Hematopoietic multipotent progenitor cell treated with erythropoietin and hydrocortisone succinate and interleukin-3 and kit ligand, for 4 days (in vitro differentiated cells): Measurements from ENCODE around the gene PTPRU.
"Not testable (repeated sequence)": the region's sequence is repeated elsewhere in the genome, so short reads cannot be mapped to it uniquely, and the experiment has no call there.

Source experiments
- DNase-seq: peaks from one replicate; pipeline ENCODE4 v3.0.0-alpha.2; 2015

Gene PTPRU

DNA sequence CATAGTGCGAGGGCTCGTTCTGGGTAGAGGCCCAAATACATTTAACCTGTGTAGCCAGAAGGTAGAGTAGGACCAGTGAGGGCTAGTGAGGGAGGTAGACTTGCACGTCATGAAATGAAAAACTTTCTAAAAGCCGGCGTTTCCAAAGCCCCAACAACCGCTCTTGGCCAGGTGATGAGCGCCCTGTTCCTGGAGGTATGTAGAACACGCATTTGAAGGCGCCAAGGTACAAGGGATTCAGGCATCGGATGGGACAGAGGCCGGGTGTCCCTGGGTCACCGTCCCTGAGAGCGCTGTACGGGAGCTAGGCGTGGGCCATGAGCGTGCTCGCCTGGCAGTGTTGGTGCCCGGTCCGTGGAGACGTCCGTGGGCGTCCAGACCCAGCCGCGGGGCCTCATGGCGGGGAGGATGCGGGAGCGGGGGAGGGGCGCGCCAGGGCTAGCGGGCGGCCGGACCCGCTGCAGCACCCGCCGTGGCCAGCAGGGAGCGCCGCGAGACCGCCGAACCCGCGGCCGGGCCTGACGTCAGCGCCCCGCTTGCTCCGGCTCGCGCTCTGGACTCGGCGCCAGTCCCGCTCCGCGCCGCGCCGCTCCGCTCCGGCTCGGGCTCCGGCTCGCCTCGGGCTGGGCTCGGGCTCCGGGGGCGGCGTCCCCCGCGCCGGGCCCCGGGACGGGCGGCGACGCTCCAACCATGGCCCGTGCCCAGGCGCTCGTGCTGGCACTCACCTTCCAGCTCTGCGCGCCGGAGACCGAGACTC lies at the start of gene PTPRU:
Gene PTPRU, plus strand, starts transcription at position 568 of the 757 bp plus-strand sequence. Its CDS starts 123 bp downstream, at position 691.
- peak; percentile 82 for DNase-seq

DNA sequence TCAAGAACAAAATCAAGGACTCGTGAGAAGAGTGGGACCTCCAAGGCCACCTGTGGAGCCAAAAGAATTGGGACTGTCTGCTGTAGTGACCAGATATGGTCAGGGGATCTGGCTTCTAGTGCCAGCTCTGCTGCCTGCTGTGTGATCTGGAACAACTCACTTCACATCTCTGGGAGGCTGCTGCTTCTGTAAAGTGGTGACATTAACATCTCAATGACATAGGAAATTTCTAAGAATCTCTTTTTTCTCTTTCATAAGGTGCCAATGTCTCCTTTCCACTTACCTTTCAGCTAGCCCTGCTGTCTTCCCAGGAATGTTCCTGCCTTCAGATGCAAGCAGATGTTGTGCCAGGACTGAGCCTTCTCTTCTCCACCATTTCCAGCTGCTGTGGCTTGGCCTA lies 49.6 kb upstream of the PTPRU start:
- DNase-seq, result no peak

DNA sequence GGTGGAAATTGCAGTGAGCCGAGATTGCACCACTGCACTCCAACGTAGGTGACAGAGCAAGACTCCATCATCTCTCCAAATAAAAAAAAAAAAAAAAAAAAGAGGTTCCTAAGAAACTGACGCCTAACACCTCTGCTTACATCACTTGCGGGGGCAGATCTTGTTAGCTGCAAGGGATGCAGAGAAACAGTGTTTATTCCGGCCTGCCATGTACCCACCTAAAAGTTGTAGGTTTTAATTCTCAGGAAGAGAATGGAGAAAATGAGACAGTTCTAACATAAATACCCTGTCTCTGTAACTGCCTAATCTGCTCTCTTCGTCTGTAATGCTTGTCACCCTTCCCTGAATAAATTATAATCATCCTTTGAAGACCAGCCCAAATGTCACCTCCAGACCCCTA lies 45.6 kb upstream of the PTPRU start:
- no peak for DNase-seq

DNA sequence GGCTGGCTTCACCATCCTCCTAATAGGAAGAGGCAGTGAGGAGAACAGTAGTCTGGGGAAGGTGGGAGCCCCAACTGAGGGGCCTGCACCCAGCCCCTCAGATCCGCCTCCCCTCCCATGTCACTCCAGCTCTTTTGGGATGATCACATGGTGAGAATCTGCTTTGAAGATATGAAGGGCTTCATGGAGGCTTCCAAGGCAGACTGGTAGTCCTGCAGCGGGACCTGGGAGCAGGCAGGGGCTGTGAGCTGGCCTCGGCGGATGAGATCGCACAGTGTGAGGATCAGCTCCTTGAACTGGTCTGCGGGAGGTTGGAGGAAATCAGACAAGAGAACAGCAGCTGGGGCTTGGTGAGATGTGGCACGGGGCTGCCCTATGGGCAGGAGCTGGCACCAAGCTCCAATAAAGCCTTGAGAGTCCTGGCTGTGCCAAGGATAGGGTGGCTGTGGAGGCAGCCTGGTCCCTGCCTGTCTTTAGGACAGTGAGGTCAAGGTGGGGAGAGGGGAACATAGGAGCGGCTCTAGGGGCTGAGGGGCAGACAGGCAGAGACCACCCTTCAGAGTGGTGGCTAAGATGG lies 42.4 kb upstream of the PTPRU start:
- DNase-seq, result no peak

DNA sequence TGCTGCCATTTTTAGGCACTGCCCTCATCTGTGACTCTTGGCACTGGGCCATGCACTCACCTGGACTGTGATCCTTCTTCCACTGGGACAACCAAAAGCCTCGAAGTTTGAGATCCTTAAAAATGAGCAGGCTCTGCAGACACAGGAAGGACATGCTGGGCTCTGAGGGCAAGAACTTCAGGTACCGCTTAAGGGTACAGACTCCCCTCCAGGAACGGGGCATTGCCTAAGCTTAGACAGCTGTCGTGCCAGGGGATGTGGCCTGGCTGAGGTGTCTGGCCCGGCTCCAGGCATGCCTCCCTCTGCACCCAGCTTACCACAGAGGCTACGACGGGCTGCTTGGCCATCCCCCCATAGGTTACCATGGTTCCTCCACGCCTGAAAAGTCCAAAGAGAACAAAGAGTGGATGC lies 40.4 kb upstream of the PTPRU start:
- peak; percentile 87 for DNase-seq

DNA sequence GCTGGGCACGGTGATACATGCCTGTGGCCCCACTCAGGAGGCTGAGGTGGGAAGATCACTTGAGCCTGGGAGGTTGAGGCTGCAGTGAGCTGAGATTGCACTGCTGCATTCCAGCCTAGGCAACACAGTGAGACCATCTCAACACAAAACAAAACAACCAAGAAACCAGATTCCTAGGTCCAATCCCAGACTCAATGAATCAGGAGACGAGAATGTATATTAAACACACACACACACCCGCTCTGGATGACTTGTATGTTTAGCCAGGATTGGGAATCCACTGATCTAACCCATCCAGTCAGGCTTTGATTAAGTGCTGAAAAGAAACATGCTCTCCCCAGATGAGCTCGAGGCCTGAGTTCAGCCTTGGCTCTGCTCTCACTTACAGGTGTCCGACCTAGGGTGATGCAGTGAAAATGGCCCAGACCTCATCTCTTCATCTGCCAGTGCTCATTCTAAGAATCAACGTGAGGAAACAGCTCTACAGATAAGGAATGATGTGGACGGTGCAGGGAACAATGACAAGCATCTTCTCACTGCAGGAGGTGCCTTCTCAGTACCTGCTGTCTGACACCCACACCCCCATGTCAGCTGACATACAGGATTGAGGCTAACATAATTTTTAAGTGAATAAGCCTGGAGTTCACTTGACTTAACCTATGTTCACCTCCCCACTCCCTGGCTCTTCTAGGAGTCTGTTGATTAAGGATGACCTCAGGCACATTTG lies 39.3 kb upstream of the PTPRU start:
- DNase-seq, result no peak

DNA sequence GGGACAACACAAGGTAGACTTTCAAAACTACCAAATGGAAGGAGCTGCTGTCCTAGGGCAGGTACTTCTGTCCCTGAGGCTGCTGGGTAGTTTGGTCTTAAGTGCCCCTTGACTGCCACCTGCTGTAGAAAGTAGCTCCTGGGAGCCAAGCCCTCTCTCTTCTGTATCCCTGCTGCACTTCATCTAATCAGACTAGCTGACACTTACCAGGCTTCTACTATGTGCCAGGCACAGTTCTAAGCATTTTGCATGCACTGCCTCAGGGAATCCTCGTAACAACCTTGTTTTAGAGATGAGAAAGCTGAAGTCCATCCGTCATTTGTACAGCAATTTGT lies 38.8 kb upstream of the PTPRU start:
- peak; percentile 82 for DNase-seq

DNA sequence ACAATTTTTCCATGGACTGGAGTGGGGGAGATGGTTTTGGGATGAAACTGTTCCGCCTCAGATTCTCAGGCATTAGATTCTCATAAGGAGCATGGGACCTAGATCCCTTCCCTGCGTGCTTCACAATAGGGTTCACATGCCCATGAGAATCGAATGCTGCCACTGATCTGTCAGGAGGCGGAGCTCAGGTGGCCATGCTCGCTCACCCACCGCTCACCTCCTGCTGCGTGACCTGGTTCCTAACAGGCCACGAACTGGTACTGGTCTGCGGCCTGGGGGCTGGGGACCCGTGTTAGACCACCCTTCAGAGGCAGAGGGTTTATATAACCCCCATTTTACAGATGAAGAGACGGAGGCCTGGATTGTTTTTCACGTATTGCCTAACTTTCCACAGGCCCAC lies 38.3 kb upstream of the PTPRU start:
- no peak for DNase-seq

DNA sequence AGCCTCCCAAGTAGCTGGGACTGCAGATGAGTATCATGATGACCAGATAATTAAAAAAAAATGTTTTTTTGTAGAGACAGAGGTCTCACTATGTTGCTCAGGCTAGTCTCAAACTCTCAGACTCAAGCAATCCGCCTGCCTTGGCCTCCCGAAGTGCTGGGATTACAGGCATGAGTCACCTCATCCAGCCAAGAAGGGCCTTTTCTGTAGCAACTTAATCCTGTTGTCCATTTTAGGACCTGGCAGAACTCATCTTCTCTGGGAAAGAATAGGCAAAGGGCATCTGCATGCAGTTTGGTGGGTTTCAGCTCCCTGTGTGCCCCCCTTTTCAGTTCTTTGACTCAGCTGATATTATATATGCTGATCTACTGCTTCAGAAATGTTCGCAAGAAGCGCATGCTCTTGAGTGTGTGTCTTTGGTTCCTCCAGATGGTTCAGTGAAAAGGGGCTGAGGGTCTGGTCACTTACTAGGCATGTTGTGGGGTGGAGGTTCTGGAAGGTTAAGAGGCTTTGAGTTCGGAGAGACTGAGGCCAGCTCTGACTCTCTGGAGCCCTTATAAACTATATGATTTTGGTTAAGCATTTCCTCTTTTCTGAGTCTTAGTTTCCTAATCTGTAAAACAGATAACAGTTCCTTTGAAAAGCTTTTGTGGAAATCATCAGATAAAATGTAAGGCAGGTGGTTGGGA lies 35.3 kb upstream of the PTPRU start:
- DNase-seq, result no peak

DNA sequence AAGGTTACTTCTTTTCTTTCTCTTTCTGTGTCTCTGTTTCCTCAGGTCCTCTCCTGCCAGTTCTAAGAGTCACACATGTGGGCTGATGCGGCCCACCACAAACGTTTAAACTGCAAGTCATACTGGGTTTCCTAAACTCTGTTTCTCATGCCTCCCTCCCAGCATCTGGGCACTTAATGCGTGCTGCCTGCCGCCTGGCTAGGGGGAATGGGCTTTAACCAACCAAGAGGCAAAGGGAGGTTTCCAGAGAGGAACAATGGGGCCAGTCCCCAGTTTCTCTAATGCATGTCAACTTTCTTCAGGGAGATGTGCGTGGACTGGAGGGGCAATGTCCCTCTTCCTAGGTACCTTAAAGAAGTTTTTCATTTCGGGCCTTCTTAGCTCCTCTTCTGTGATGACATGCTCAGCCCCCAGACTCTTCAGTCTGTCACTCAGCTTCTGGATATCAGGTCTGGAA lies 34.7 kb upstream of the PTPRU start:
- peak; percentile 66 for DNase-seq

DNA sequence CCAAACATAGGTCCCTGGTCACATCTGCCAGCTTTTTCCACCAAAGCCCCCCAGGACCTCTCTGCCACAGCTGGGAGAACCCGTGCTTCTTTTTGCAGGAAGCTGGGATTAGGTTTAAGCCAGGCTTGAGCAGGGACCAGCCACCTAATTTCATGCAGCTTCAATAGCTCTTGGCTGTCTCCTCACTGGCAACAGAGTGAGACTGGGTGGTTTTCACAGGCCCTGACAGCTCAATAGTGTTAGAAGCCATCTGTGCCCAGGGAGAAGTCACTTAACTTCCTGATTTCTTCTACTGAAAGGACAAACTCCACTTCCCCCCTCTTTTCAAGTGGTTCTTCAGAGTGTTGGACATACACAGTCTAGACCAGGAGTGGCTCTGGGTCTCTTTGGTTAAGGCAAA lies 34.3 kb upstream of the PTPRU start:
- peak; percentile 72 for DNase-seq

DNA sequence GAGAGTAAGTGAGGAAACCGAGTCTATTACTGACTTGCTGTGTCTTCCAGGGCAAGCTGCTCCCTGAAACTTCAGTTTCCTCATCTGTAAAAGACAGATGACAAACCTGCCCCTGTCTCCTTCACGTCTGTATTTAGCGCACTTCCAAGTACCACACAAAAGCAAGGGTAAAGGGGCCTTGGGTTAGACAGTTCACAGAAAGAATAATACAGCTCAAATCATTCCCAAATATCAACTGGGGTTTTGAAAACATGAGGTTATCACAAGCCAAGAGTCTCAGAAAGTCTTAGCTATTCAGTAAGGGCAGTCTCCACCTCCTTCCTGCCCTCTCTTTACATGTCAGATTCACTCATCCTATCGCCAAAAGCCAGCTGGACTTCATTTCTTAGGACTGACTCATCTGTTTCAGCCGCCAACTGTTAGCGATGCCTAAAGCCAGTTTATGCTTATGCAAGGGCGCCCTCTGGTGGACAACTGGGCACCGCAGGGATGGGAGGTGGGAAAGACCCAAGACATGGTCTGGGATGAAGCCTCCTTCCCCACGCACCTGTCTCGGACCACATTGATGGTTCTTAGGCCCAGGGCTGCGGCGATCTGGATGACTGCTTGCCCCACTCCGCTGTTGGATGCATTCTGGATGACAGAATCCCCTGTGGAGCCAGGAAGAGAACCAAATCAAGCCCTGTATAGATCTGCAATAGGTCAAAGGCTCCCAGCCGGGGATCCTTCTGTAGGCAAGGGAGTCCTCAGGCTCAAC lies 33.6 kb upstream of the PTPRU start:
- DNase-seq, result peak; percentile 97

DNA sequence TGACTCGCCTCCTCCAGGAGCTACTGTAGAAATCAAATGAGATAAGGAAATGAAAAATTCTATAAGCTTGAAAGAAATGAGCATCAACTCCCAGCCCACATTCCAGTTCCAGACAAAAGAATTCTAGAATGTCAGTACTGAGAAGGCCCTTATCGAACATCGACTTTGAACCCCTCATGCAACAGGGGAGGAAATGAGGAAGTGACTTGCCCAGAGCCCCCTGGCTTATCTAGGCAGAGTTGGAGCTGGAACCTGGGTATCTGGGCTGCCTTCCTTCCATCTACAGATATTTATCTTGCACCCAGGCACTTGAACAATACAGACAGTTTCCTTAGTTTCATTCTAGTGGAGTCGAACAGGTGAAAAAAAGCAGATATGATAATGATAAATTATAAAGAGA lies 27.9 kb upstream of the PTPRU start:
- DNase-seq, result peak; percentile 61

DNA sequence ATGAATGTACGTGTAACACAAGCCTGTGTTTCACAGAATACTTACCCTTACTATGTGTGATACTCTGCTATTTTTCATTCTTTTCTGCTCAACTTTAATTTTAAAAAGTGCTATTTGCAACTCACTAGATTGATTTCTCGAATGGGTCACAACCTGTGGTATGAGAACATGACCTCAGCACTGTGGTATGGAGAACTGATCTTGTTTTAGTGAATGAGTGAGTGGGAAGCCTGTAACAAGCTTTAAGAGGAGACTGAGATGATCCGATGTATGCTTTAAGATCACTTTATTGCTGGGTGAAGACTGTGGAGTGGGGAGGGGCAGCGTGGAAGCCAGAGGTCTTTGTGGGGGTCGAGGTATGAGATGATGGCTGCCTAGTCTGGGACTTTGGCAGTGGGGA lies 27.1 kb upstream of the PTPRU start:
- DNase-seq, result no peak

DNA sequence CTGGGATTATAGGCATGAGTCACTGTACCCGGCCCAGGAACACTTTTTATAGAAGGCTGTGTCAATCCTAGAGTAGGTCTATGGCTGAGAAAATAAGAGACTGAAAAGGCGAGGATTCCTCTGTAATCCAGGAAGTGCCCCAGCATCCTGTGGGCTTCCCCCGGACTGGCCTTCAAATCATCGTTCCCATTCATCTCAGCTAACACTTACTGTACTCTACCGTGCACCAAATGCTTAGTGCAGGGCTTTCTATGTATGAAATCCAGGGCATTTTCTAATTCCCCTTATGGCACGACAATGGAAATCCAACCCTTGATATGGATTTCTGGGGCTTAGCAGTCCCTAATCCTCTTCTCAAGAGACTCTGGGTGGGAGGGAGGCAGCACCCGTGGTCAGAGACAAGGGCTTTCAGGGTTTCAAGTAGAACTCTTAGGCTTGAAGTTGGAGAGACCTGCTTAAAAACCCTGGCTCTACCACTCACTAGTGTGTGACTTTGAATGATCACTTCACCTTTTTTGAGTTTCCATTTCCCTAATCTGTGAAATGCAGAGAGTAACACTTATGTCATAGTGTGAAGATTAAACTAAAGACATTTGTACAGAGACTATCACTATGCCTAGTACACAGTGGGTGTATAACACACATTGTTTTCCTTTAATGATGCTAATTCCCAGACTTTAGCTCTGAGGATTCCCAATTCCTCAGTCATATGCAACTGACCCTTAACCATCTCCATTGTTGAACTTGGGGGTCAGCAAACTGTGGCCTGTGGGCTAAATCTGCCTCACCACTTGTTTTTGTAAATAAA lies 25.8 kb upstream of the PTPRU start:
- no peak for DNase-seq

DNA sequence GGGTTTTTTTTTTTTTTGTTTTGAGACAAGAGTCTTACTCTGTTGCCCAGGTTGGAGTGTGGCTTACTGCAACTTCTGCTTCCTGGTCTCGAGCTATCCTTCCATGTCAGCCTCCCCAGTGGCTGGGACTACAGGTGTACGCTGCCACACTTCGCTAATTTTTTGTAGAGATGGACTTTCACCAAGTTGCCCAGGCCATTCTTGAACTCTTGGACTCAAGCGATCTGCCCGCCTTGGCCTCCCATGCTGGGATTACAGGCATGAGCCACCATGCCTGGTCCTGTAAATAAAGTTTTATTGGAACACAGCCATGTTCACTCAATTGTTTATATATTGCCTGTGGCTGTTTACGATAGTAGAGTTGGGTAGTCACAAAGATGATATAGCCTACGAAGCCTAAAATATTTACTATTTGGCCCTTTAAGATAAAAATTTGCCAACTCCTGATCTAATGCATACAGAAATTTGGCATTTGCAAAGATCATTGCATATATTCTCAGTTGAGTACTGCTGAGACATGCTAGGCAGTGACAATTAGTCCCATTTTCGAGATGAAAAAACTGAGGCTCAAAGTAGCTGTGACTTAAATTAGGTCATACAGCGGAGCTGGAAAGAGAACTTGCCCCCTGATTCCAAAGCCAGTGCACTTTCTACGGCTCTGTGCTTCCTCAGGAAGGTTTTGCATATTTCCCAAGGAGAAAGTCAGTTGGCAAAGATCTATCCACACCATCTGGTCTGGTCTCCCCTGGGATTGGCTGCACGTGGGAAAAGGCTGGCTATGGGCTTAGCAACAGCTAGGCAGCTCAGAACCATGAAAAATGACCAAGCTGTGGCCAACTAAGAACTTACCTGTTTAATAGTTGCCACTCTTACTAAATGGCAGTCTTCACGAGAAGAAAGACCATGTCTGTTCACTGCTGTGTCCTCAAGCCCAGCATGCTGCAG lies 25.0 kb upstream of the PTPRU start:
- DNase-seq, result no peak

DNA sequence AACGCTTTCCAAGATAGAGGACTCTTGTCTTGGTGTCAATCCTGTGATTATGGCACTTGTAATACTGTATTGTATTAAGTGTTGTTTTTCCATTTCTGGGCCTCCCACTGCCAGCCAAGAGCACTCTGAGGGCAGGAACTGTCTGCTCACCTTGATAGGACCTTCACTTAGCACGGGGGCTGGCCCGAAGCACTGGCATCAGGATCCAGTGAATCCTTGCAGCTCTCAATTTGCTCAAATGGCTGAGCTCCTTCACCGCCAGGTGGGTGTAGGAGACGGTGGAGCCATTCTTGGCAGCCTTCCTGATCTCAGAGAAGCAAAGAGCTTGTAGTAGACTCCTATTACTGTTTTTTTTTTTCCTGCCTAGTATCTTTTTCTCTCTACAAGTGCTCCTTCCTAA lies 23.3 kb upstream of the PTPRU start:
- no peak for DNase-seq

DNA sequence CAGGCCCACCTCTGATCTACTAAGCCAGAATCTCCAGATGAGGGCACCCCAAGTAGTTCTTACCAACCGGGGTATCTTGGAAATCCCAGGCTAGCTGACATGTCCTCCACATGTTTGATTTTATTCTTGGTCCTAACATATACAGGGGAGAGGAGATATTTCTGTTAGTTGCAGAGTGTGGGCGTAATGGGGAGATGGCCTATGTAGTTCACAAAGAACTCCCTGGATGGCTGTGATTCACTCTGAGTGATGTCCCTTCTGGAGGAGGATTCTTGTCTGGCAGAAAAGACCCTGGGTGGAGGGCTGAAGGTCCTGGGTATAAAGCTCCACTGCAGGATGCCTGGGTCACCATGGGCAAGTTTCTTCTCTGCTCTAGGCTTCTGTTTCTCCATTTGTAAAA lies 18.7 kb upstream of the PTPRU start:
- DNase-seq, result no peak

DNA sequence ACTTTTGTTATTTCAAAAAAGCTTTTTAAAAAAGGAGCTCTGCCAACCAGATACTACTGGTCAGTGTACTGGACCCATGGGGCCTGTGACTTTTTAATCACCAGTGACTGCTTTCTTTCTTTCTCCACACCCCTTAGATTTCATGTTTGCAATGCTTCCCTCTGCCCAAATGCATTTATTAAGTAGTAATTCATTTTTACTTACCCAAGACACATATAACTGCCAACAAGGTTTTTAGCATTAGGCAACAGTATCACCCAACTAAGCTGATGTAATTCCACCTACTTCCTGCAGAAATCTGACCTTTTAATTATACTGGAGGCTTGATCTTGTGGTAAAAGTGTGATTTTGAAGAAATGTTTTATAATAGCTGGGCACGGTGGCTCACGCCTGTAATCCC lies 18.1 kb upstream of the PTPRU start:
- DNase-seq, result no peak

DNA sequence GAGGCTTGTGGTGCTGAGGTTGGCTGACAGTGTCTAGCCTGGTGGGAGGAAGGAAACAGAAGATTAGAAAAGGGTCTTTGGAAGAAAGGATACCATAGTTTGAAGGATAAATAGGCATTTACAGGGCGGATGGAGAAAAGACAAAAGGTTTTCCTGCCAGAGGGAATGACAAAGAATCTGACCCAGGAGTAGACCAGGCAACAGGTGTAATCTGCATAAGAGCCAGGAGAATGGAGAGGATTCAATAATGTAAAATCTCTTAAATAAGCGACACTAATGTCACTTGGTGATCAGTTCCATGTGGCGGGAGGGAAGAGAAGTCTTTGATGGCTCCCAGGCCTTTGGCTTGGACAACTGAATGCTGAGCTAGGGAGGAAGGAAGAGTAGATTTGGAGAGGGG lies 15.0 kb upstream of the PTPRU start:
- DNase-seq, result no peak

DNA sequence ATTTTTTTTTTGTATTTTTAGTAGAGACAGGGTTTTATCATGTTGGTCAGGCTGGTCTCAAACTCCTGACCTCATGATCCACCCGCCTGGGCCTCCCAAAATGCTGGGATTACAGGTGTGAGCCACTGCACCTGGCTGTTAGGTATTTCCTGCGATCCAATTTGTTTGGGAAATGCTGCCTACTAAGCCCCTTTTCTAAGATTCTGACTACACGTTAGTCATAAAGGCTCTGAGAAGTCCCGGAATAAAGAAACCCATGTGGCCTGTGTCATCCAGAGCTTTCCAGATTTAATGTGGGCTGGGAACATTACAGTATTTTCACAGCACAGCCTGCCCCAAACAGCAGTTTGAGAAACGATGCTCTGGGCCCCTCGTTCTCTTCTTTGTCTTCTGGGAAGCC lies 14.1 kb upstream of the PTPRU start:
- DNase-seq, result not testable (repeated sequence)
